ENCODE data around the gene ABCG4.
"Not testable (repeated sequence)": the region's sequence is repeated elsewhere in the genome, so short reads cannot be mapped to it uniquely, and the experiment has no call there.

ABCG4 gene

DNA sequence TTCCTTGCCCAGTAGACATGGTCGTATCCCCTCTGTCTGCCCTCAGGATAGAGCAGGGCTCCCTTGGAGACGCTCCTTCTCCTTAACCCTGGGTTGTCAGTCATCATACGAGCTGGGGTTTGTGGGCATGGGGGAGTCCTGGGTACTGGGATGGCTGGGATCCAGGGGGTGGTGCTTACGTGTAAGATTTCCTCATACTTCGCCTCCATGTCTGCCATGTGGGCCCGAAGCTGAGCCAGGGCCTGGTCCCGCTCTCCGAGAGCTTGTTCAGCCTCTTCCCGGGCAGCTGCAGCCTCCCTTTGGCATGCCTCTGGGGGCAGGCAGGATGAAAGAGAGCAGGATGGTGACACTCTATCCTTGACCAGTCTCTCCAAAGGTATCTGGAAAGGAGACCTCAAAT lies 41.7 kb downstream of the ABCG4 start:
- DNase-seq (ENCODE audit: low spot score) = no peak
- Histone ChIP-seq H2BK120ac (ENCODE audit: low read depth, low read length) (no peak overlapping the region), H3K14ac (ENCODE audit: low read length) (no peak overlapping the region), H3K4me1 (ENCODE audit: control insufficient read depth in 2 of 2, insufficient read depth in 1 of 2, low read depth in 1 of 2, low read length in 2 of 2) (peaks cover 0 to 5% of the 10 kb centered on the region in 2 donors), H3K18ac (ENCODE audit: low read length) (no peak overlapping the region), H2AFZ (ENCODE audit: low read length) (no peak overlapping the region), H3K23ac (ENCODE audit: low read depth, low read length, poor library complexity) (no peak overlapping the region), H3K27ac (replicated peaks; ENCODE audit: low read length) (no peak overlapping the region), H3K9ac (ENCODE audit: low read depth, low read length, poor library complexity) (no peak overlapping the region), H3K4me2 (ENCODE audit: insufficient read depth, low read length, poor library complexity, severe bottlenecking) (no peak overlapping the region), H2AK5ac (ENCODE audit: low read depth, low read length) (no peak overlapping the region), H3K9me3 (replicated peaks in 1 of 2; ENCODE audit: control insufficient read depth in 2 of 2, insufficient read depth in 1 of 2, low read depth in 1 of 2, low read length in 2 of 2) (no peaks in the 10 kb centered on the region), H4K8ac (ENCODE audit: low read depth, low read length) (no peak overlapping the region), H2BK5ac (ENCODE audit: low read length) (peak overlapping the region; percentile 13), H3K36me3 (replicated peaks in 1 of 2; ENCODE audit: control insufficient read depth in 2 of 2, insufficient read depth in 2 of 2, low read length in 2 of 2) (no peaks in the 10 kb centered on the region), H4K91ac (ENCODE audit: low read depth, low read length, poor library complexity) (no peak overlapping the region), H3K79me1 (ENCODE audit: low read depth, low read length) (peaks cover 2% of the 10 kb centered on the region), H2BK15ac (ENCODE audit: low read length) (no peak overlapping the region), H3K4me3 (ENCODE audit: low read length in 2 of 2) (no peak overlapping the region), H3K4ac (ENCODE audit: low read length) (no peak overlapping the region), H2BK12ac (ENCODE audit: low read length) (no peak overlapping the region), H3K27me3 (ENCODE audit: control insufficient read depth in 3 of 3, insufficient read depth in 3 of 3, low read depth in 1 of 3, low read length in 3 of 3) (peaks cover 0 to 50% (median 0%) of the 10 kb centered on the region in 3 experiments)
- no CpG with 5 or more reads among the region's 9 CpGs for WGBS, 2 donors (ENCODE audit: extremely low coverage in 2 of 2, insufficient read length in 2 of 2, insufficient replicate concordance in 1 of 2)

DNA sequence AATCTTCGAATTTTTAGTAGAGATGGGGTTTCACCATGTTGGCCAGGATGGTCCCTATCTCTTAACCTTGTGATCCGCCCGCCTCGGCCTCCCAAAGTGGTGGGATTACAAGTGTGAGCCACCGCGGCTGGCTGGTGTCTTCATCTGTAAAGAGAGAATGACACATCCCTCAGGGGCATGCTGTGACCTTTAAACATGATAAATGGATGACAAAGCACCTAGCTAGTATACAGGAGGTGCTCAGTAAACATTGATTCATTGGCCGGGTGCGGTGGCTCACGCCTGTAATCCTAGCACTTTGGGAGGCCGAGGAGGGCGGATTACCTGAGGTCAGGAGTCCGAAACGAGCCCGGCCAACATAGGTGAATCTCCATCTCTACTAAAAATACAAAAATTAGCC lies 42.4 kb downstream of the ABCG4 start:
- H2AFZ ChIP-seq (ENCODE audit: low read length); H2BK120ac ChIP-seq (ENCODE audit: low read depth, low read length); H3K14ac ChIP-seq (ENCODE audit: low read length); H3K4me3 ChIP-seq (ENCODE audit: low read length in 2 of 2); H3K9me3 ChIP-seq (replicated peaks in 1 of 2; ENCODE audit: control insufficient read depth in 2 of 2, insufficient read depth in 1 of 2, low read depth in 1 of 2, low read length in 2 of 2); H2BK5ac ChIP-seq (ENCODE audit: low read length); H4K8ac ChIP-seq (ENCODE audit: low read depth, low read length); H2BK12ac ChIP-seq (ENCODE audit: low read length); H3K27ac ChIP-seq (replicated peaks; ENCODE audit: low read length); H3K4me1 ChIP-seq (ENCODE audit: control insufficient read depth in 2 of 2, insufficient read depth in 1 of 2, low read depth in 1 of 2, low read length in 2 of 2); H3K23ac ChIP-seq (ENCODE audit: low read depth, low read length, poor library complexity); DNase-seq (ENCODE audit: low spot score); H3K79me1 ChIP-seq (ENCODE audit: low read depth, low read length); H3K36me3 ChIP-seq (replicated peaks in 1 of 2; ENCODE audit: control insufficient read depth in 2 of 2, insufficient read depth in 2 of 2, low read length in 2 of 2); H3K9ac ChIP-seq (ENCODE audit: low read depth, low read length, poor library complexity); H4K91ac ChIP-seq (ENCODE audit: low read depth, low read length, poor library complexity); H2BK15ac ChIP-seq (ENCODE audit: low read length); H3K18ac ChIP-seq (ENCODE audit: low read length); H3K4ac ChIP-seq (ENCODE audit: low read length); H2AK5ac ChIP-seq (ENCODE audit: low read depth, low read length); H3K4me2 ChIP-seq (ENCODE audit: insufficient read depth, low read length, poor library complexity, severe bottlenecking): not testable (repeated sequence)
- H3K27me3 ChIP-seq (ENCODE audit: control insufficient read depth in 3 of 3, insufficient read depth in 3 of 3, low read depth in 1 of 3, low read length in 3 of 3) = peaks cover 0 to 47% (median 0%) of the 10 kb centered on the region in 3 experiments
- WGBS, 2 donors (ENCODE audit: extremely low coverage in 2 of 2, insufficient read length in 2 of 2, insufficient replicate concordance in 1 of 2) = no CpG with 5 or more reads among the region's 14 CpGs

DNA sequence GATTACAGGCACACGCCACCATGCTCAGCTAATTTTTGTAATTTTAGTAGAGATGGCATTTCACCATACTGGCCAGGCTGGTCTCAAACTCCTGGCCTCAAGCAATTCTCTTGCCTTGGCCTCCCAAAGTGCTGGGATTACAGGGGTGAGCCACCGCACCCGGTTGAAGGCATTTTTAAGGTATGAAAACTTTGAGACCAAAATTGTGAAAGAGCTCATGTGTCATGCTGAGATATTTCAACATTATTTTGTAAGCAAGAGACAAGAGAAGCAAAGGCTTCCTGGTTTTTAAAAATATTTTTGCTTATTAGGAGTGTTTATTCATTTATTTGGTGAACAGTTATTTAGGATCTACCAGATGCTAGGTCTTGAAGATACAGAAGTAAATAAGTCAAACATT lies 43.3 kb downstream of the ABCG4 start:
- no peak overlapping the region for H3K4me3 ChIP-seq (ENCODE audit: low read length in 2 of 2)
- H3K18ac ChIP-seq (ENCODE audit: low read length) = no peak overlapping the region
- H3K14ac ChIP-seq (ENCODE audit: low read length) = no peak overlapping the region
- no peak overlapping the region for H3K23ac ChIP-seq (ENCODE audit: low read depth, low read length, poor library complexity)
- no peak overlapping the region for H4K91ac ChIP-seq (ENCODE audit: low read depth, low read length, poor library complexity)
- no peak overlapping the region for H2AK5ac ChIP-seq (ENCODE audit: low read depth, low read length)
- H3K27ac ChIP-seq (replicated peaks; ENCODE audit: low read length) = no peak overlapping the region
- no peak overlapping the region for H2BK120ac ChIP-seq (ENCODE audit: low read depth, low read length)
- no peak overlapping the region for H3K9ac ChIP-seq (ENCODE audit: low read depth, low read length, poor library complexity)
- H4K8ac ChIP-seq (ENCODE audit: low read depth, low read length) = no peak overlapping the region
- no peak overlapping the region for H2BK12ac ChIP-seq (ENCODE audit: low read length)
- DNase-seq (ENCODE audit: low spot score) = no peak
- H2BK5ac ChIP-seq (ENCODE audit: low read length) = no peak overlapping the region
- no peaks in the 10 kb centered on the region for H3K4me1 ChIP-seq (ENCODE audit: control insufficient read depth in 2 of 2, insufficient read depth in 1 of 2, low read depth in 1 of 2, low read length in 2 of 2)
- H3K36me3 ChIP-seq (replicated peaks in 1 of 2; ENCODE audit: control insufficient read depth in 2 of 2, insufficient read depth in 2 of 2, low read length in 2 of 2) = no peaks in the 10 kb centered on the region
- H2BK15ac ChIP-seq (ENCODE audit: low read length) = no peak overlapping the region
- H2AFZ ChIP-seq (ENCODE audit: low read length) = no peak overlapping the region
- peaks cover 2% of the 10 kb centered on the region for H3K79me1 ChIP-seq (ENCODE audit: low read depth, low read length)
- H3K9me3 ChIP-seq (replicated peaks in 1 of 2; ENCODE audit: control insufficient read depth in 2 of 2, insufficient read depth in 1 of 2, low read depth in 1 of 2, low read length in 2 of 2) = no peaks in the 10 kb centered on the region
- H3K4me2 ChIP-seq (ENCODE audit: insufficient read depth, low read length, poor library complexity, severe bottlenecking) = no peak overlapping the region
- WGBS, 2 donors (ENCODE audit: extremely low coverage in 2 of 2, insufficient read length in 2 of 2, insufficient replicate concordance in 1 of 2) = no CpG with 5 or more reads among the region's 3 CpGs
- H3K4ac ChIP-seq (ENCODE audit: low read length) = no peak overlapping the region
- H3K27me3 ChIP-seq (ENCODE audit: control insufficient read depth in 3 of 3, insufficient read depth in 3 of 3, low read depth in 1 of 3, low read length in 3 of 3) = peaks cover 0 to 43% (median 0%) of the 10 kb centered on the region in 3 experiments

DNA sequence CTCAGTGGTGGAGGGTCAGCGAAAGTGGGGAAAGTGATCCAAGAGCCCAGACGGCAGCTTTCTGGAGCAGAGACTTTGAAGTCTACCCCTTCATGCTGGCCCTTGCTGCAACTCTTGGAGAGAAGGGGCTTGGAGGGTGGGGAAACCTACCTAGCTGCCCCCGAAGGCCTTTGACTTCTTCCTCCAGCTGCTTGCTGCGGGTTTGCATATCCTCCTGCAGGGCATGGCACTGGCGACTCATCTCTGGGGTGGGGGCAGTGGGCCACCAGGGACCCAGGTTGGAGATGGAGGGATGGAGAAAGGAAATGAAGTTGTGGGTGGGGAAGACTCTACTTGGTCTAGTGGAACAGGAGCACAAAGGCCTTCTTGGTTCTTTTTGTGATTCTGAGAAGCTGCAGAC lies 44.1 kb downstream of the ABCG4 start:
- H2BK120ac ChIP-seq (ENCODE audit: low read depth, low read length) = no peak overlapping the region
- no peaks in the 10 kb centered on the region for H3K36me3 ChIP-seq (replicated peaks in 1 of 2; ENCODE audit: control insufficient read depth in 2 of 2, insufficient read depth in 2 of 2, low read length in 2 of 2)
- H3K4me1 ChIP-seq (ENCODE audit: control insufficient read depth in 2 of 2, insufficient read depth in 1 of 2, low read depth in 1 of 2, low read length in 2 of 2) = no peaks in the 10 kb centered on the region
- no peak overlapping the region for H3K27ac ChIP-seq (replicated peaks; ENCODE audit: low read length)
- H3K27me3 ChIP-seq (ENCODE audit: control insufficient read depth in 3 of 3, insufficient read depth in 3 of 3, low read depth in 1 of 3, low read length in 3 of 3) = peaks cover 0 to 40% (median 0%) of the 10 kb centered on the region in 3 experiments
- H2BK15ac ChIP-seq (ENCODE audit: low read length) = no peak overlapping the region
- H3K4ac ChIP-seq (ENCODE audit: low read length) = no peak overlapping the region
- no peak for DNase-seq (ENCODE audit: low spot score)
- no peak overlapping the region for H2AFZ ChIP-seq (ENCODE audit: low read length)
- no peak overlapping the region for H3K23ac ChIP-seq (ENCODE audit: low read depth, low read length, poor library complexity)
- no peak overlapping the region for H3K14ac ChIP-seq (ENCODE audit: low read length)
- peaks cover 2% of the 10 kb centered on the region for H3K79me1 ChIP-seq (ENCODE audit: low read depth, low read length)
- no peak overlapping the region for H4K91ac ChIP-seq (ENCODE audit: low read depth, low read length, poor library complexity)
- H2AK5ac ChIP-seq (ENCODE audit: low read depth, low read length) = no peak overlapping the region
- WGBS, 2 donors (ENCODE audit: extremely low coverage in 2 of 2, insufficient read length in 2 of 2, insufficient replicate concordance in 1 of 2) = no CpG with 5 or more reads among the region's 5 CpGs
- H3K9ac ChIP-seq (ENCODE audit: low read depth, low read length, poor library complexity) = no peak overlapping the region
- no peak overlapping the region for H4K8ac ChIP-seq (ENCODE audit: low read depth, low read length)
- no peaks in the 10 kb centered on the region for H3K9me3 ChIP-seq (replicated peaks in 1 of 2; ENCODE audit: control insufficient read depth in 2 of 2, insufficient read depth in 1 of 2, low read depth in 1 of 2, low read length in 2 of 2)
- H3K4me3 ChIP-seq (ENCODE audit: low read length in 2 of 2) = no peak overlapping the region
- no peak overlapping the region for H3K18ac ChIP-seq (ENCODE audit: low read length)
- no peak overlapping the region for H2BK5ac ChIP-seq (ENCODE audit: low read length)
- H3K4me2 ChIP-seq (ENCODE audit: insufficient read depth, low read length, poor library complexity, severe bottlenecking) = no peak overlapping the region
- no peak overlapping the region for H2BK12ac ChIP-seq (ENCODE audit: low read length)
